NCI-H146 (cell line): ENCODE results near the gene SMAD3.
"Not testable (repeated sequence)": the region's sequence is repeated elsewhere in the genome, so short reads cannot be mapped to it uniquely, and the experiment has no call there.

ENCODE experiments used
- DNase-seq: peaks from one replicate; lab custom pipeline; 2025; lab: John Stamatoyannopoulos, UW

The SMAD3 gene

DNA sequence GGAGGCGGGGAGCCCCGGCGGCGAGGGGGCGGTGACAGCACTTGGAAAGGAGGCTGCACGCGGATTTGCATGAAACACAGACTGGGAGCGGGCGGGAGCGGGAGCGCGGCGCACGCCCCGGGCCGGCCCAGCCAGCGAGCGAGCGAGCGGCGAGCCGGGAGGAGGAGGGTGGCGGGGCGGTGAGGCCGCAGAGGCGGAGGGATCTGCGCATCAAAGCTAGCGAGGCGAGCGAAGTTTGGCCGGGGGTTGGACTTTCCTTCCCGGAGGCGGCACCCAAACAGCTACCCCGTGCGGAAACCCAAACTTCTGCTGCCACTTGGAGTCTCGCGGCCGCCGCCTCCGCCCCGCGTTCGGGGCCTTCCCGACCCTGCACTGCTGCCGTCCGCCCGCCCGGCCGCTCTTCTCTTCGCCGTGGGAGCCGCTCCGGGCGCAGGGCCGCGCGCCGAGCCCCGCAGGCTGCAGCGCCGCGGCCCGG is at the start of gene SMAD3:
SMAD3 (plus strand) TSS at position 72 of the 475 bp plus-strand sequence. CDS start 553 bp downstream, outside the sequence.
- DNase-seq, result peak; percentile 84

DNA sequence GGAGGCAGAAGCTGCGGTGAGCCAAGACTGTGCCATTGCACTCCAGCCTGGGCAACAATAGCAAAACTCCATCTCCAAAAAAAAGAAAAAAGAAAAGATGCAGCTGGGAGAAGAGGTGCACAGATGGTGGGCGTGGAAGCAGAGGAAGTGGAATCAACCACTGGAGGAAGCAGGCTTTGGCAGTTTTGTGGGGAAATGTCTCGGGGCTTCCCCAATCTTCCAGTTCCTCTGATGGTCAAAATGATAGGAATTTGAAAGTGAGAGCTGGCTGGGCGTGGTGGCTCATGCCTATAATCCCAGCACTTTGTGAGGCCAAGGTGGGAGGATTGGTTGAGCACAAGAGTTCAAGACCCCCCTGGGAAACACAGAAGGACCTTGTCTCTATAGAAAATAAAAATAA is 48.1 kb upstream of the SMAD3 start:
- no peak for DNase-seq

- no peak for DNase-seq
Observed at GRCh38 chr15:67018026-67018425, 47.4 kb upstream of the SMAD3 start.

DNA sequence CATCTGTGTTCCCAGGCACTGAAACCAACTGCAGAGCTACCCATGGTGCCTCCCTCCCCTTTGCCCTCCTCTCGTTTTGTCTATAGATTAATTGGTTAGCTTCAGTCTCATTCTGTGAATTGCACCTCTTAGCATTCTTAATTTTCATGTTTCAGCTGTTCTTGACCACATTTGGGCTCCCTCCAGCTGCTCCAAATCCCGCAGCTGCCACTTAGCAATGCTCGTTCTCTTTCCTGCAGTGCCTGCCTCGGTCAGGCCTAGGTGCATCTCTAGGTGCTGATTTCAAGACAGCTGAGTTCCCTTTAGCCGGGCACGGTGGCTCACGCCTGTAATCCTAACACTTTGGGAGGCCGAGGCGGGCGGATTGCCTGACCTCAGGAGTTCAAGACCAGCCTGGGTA is 47.0 kb upstream of the SMAD3 start:
- DNase-seq, result no peak

DNA sequence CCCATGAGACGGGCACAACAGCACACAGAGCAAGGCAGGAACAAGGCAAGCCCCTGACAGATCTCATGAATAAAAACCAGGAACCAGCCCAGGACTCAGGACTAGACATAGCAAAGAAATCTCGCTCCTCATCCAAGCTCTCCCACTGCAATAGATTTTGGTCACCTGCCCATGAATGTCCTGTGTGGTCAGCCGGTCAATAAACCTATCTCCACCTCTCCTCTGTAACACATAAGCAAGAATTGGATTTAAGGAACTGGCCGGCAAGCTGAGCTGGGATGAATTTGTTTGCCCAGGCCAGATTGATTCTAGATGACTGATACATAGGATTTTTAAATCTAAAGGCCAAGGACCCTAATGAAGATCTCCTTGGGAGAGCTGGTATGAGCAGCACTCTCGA is 46.3 kb upstream of the SMAD3 start:
- no peak for DNase-seq

DNA sequence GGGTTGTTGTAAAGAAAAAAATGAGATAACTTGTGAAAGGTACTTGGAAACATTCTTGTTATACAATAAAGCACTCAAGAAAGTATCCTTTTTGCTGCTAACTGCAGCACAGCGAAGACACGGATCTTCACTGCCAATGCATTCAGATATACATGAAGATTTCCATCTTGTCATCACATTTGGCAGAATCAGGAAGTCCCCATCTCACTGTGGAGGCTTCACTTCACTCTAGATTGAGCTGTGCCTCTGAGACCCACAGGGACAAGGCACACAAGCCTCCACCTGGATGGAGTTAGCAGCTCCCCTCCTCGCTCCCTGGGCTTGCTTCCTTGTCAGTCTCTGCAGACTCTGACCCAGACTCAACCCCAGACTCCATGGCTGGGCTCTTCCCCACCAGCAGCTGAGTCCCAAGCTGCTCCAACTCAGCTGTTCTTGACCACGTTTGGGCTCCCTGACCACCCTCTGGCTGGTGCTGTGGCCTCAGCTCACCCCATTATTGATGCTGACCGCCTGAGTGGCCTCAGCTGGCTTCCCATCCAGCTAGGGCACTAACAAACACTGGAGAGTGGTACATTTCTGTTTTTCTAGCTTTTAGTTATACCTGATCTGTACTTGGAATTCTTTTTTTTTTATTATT is 45.4 kb upstream of the SMAD3 start:
- DNase-seq, result no peak

DNA sequence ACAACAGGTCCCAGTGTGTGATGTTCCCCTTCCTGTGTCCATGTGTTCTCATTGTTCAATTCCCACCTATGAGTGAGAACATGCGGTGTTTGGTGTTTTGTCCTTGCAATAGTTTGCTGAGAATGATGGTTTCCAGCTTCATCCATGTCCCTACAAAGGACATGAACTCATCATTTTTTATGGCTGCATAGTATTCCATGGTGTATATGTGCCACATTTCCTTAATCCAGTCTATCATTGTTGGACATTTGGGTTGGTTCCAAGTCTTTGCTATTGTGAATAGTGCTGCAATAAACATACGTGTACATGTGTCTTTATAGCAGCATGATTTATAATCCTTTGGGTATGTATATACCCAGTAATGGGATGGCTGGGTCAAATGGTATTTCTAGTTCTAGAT is 44.7 kb upstream of the SMAD3 start:
- not testable (repeated sequence) for DNase-seq

DNA sequence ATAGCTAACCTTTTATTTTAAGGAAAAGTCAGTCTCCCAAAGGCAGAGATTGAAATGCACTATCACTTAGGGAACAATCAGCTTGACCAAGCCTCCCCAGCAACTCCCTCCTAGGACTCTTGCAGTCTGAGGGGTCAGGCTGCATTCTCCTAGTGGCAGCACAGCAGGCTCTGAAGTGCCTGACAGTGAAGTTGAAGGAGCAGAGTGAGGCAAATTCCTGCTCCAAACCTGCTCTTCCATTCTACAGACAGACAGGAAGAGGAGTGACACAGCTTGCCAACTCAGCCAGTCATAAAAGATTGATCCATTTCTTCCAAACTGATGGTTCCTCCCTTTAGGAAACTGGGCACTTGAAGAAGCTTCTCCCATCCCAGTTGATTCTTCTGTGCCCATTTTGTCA is 43.9 kb upstream of the SMAD3 start:
- no peak for DNase-seq

DNA sequence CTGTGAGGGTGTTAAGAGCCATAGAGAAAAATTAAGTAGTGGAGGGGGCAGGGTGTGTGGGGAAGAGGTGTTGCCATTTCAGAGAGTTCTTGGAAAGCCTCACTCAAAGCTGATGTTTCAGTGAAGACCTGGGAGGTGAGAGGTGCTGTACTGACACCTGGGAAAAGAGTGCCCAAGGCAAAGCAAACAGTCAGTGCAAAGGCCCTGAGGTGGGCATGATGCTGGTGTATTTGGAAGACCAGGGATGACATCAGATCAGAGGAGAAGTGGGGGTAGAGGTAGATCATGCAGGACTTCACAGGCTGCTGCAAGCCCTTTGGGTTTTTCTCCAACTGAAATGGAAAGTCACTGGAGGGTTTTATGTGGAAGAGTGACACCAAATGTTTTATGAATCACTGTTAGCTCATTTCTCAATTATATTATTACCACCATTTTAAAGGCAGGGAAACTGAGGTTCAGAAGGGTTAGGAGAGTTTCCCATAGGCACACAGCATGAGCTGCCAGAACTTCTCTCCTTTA is 42.8 kb upstream of the SMAD3 start:
- DNase-seq, result no peak

DNA sequence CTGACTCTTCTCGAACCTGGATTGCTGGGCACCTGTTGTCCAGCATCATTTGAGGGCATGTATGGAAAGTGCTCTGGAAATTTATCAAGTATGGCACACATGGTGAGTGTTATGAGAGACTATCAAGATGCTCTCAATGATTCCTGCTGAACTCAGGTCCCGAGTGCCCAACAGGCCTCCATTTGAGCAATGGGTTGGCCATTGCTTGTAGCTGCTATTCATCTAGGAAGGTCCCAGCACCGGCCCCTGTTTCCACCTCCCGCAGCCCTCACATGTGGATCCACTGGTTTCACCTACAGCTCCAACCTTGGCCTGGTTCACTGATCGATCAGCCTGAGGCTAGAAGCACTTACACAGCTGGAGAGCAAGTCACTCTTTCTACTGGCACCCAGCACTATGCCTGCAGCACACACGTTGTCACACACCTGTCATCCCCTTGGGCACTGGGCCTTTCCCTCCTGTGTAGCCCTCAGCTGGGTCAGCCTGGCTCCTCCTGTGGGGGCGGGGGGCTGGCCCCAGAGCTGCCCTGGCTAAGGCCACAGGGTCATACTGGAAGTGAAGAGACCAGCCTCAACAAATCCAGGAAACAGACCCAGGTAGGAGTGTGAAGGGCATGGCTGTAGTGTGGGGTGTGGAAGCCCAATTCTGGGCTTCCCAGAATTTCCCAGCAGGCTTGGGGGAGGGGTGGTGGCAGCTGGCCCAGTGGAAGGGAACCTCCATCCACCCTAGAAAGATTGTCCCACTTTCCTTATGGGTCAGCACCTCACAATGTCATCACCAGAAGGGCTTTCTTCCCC is 41.7 kb upstream of the SMAD3 start:
- peak; percentile 90 for DNase-seq

- peak; percentile 37 for DNase-seq
Observed at GRCh38 chr15:67024314-67024997, 40.9 kb upstream of the SMAD3 start.

- DNase-seq, result no peak
Observed at GRCh38 chr15:67024998-67025368, 40.4 kb upstream of the SMAD3 start.

DNA sequence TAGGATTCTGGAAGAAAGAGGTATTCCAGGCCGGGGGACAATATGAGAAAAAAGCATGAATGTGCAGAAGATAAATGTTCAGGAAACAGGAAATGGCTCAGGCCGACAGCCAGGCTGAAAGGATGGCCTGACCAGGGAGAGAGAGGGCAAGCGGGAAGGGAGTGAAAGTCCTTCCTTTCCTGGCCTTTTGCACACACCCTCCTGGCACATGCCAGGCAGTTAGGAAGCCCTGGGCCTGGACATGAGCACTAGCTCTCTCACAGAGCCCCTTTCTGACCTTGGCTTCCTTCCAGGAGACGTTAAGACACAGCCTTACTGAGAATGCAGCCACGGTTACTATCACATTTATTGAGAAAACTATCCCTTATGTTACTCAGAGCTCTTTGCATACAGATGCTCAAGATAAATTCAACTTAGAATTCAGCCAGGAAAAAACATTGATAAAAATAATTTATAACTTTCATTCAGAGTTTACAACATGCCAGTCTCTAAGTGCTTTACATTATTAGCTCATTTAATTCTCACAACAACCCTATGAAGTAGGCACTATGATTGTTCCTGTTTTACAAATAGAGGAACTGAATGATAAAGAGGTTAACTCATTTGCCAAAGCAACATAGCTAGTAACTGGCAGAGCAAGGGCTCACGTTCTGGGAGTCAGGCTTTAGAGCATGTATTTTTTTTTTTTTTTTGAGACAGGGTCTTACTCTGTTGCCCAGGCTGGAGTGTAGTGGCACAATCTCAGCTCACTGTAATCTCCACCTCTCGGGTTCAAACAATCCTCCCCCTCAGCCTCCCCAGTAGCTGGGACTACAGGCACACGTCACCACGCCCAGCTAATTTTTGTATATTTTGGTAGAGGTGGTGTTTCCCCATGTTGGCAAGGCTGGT is 39.4 kb upstream of the SMAD3 start:
- DNase-seq, result no peak

GRCh38 chr15:67026610-67026967 is 38.8 kb upstream of the SMAD3 start:
- no peak for DNase-seq

GRCh38 chr15:67028440-67028839 is 37.0 kb upstream of the SMAD3 start:
- not testable (repeated sequence) for DNase-seq

GRCh38 chr15:67030036-67030762 is 35.2 kb upstream of the SMAD3 start:
- peak; percentile 96 for DNase-seq

DNA sequence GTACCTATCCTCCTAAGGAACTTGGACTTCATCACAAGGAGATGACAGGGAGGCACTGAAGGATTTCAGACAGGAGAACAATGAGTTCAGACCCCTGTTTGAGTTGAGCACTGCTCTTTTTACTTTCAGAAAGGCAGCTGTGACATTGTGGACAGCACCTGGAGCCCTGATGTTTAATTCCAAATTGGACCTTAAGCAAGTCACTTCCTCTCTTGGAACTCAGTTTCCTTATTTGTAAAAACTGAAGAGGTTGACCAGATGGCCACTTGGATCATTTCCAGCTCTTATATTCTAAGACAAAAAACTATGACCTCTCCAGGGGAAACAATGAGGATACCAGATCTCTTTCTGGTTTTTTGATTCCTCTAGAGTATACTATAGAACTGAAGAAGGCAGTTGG is 34.1 kb upstream of the SMAD3 start:
- DNase-seq, result no peak

- DNase-seq, result no peak
Observed at GRCh38 chr15:67032608-67033007, 32.8 kb upstream of the SMAD3 start.

- no peak for DNase-seq
Observed at GRCh38 chr15:67033012-67033411, 32.4 kb upstream of the SMAD3 start.

DNA sequence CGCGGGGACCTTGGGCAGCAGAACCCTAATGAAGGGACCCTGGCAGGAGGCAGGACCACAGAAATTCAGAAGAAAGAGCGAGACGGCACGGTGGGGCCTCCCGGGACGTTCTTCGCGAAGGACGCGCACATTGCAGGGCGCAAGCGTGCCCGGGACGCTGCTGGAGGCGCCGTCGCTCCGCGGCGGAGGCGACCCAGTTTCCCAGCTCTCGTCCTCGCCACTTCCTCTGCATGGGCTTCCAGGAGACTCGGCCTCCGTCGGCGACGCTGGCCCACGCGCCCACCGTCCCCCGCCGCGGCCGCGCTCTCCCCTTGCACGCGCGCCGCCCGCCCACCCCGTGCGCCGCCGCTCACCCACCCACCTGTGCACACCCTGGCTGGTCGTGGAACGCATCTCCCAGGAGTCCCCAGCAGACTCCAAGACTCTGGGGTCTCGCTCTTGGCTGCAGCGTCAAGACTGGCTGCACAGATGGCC is 31.8 kb upstream of the SMAD3 start:
- DNase-seq, result no peak

GRCh38 chr15:67035886-67036285 is 29.5 kb upstream of the SMAD3 start:
- DNase-seq, result no peak
